HepG2 (cell line): ENCODE data around the gene TRAPPC5. TPM values are rescaled to one million over a fixed set of nuclear protein-coding genes. Genes with fewer than 3 reads are reported as not detected.

Experiments used
- ARID2 ChIP-seq: sonication (generic); formaldehyde crosslinking; IDR thresholded peaks from 2 replicates; pipeline ENCODE4 v1.8.1; 2022; ENCODE audit warnings: mild to moderate bottlenecking, missing genetic modification reagents, borderline replicate concordance
- CENPX ChIP-seq: sonication (generic); formaldehyde crosslinking; IDR thresholded peaks from 2 replicates; pipeline ENCODE4 v1.9.0; 2021; ENCODE audit warnings: mild to moderate bottlenecking, missing genetic modification reagents, moderate library complexity
- CTCF ChIP-seq: sonication (generic); formaldehyde crosslinking; IDR thresholded peaks from 2 replicates; pipeline ENCODE4 v1.5.0; 2020; ENCODE audit warnings: mild to moderate bottlenecking, missing genetic modification reagents, moderate library complexity
- GTF3A ChIP-seq: sonication (generic); formaldehyde crosslinking; conservative IDR thresholded peaks from 2 replicates; pipeline ENCODE4 v1.4.0; 2020; ENCODE audit warnings: mild to moderate bottlenecking, missing genetic modification reagents
- KDM2A ChIP-seq: sonication (generic); formaldehyde crosslinking; IDR thresholded peaks from 2 replicates; pipeline ENCODE4 v1.4.0; 2020; ENCODE audit warnings: low read depth, missing genetic modification reagents, borderline replicate concordance
- MZF1 ChIP-seq: sonication (generic); formaldehyde crosslinking; IDR thresholded peaks from 2 replicates; pipeline ENCODE4 v1.8.1; 2023; ENCODE audit warnings: mild to moderate bottlenecking, missing genetic modification reagents, borderline replicate concordance
- NR0B2 ChIP-seq: sonication (generic); formaldehyde crosslinking; IDR thresholded peaks from 2 replicates; pipeline ENCODE4 v1.4.0; 2020; ENCODE audit warnings: mild to moderate bottlenecking, missing genetic modification reagents
- REPIN1 ChIP-seq: sonication (generic); formaldehyde crosslinking; IDR thresholded peaks from 2 replicates; pipeline ENCODE4 v1.8.0; 2022; ENCODE audit warnings: missing genetic modification reagents, low read depth, mild to moderate bottlenecking, borderline replicate concordance
- SRSF4 ChIP-seq: fragments of 200-400 bp; formaldehyde crosslinking; IDR thresholded peaks from one replicate; pipeline ENCODE4 v1.6.1; 2018; ENCODE audit warnings: mild to moderate bottlenecking, low read depth, low read length, moderate library complexity; ENCODE audit not compliant: poor library complexity, severe bottlenecking
- TBX2 ChIP-seq: sonication (generic); formaldehyde crosslinking; IDR thresholded peaks from 2 replicates; pipeline ENCODE4 v1.5.0; 2020; ENCODE audit warnings: missing genetic modification reagents, mild to moderate bottlenecking, borderline replicate concordance
- TEAD2 ChIP-seq: sonication (generic); formaldehyde crosslinking; IDR thresholded peaks from 2 replicates; pipeline ENCODE4 v1.9.0; 2021; ENCODE audit warnings: missing genetic modification reagents
- THRA ChIP-seq: sonication (generic); formaldehyde crosslinking; IDR thresholded peaks from 2 replicates; pipeline ENCODE4 v1.4.0; 2020; ENCODE audit warnings: missing genetic modification reagents, borderline replicate concordance
- YEATS2 ChIP-seq: sonication (generic); formaldehyde crosslinking; IDR thresholded peaks from 2 replicates; pipeline ENCODE4 v1.4.0; 2020; ENCODE audit warnings: missing genetic modification reagents, borderline replicate concordance
- ZBTB33 ChIP-seq: sonication (generic); formaldehyde crosslinking; IDR thresholded peaks from 2 replicates; pipeline ENCODE4 v1.4.0; 2020; ENCODE audit warnings: missing genetic modification reagents
- ZFP82 ChIP-seq: sonication (generic); formaldehyde crosslinking; IDR thresholded peaks from 2 replicates; pipeline ENCODE4 v1.5.1; 2020; ENCODE audit warnings: mild to moderate bottlenecking, missing genetic modification reagents, borderline replicate concordance
- ZMAT5 ChIP-seq: sonication (generic); formaldehyde crosslinking; IDR thresholded peaks from 2 replicates; pipeline ENCODE4 v1.5.0; 2020; ENCODE audit warnings: mild to moderate bottlenecking, low read depth, missing genetic modification reagents, borderline replicate concordance
- ZNF225 ChIP-seq: sonication (generic); formaldehyde crosslinking; IDR thresholded peaks from 2 replicates; pipeline ENCODE4 v1.4.0; 2020; ENCODE audit warnings: mild to moderate bottlenecking, missing genetic modification reagents
- ZNF234 ChIP-seq: sonication (generic); formaldehyde crosslinking; conservative IDR thresholded peaks from 2 replicates; pipeline ENCODE4 v1.5.1; 2020; ENCODE audit warnings: mild to moderate bottlenecking, missing genetic modification reagents
- ZNF274 ChIP-seq: sonication (generic); formaldehyde crosslinking; IDR thresholded peaks from 2 replicates; pipeline ENCODE4 v1.5.1; 2020; ENCODE audit warnings: mild to moderate bottlenecking, missing genetic modification reagents
- ZNF331 ChIP-seq: sonication (generic); formaldehyde crosslinking; IDR thresholded peaks from 2 replicates; pipeline ENCODE4 v1.4.0; 2020; ENCODE audit warnings: missing genetic modification reagents
- polyA plus RNA-seq, 8 experiments: library from polyadenylated mRNA; depleted of rRNA in 3 of 8; stranded (reverse) in 7 of 8; unstranded in 1 of 8; fragments of >200 nt; fragmentation: Illumina TruSeq in 4 of 8; extraction: Trizol in 4 of 8; gene quantifications; 2 replicates each; pipeline versions ENCODE4 v1.2.1 to v1.2.3, GENCODE V29; 2011 to 2016; ENCODE audit warnings: low read depth in 4 of 8, missing spikeins in 1 of 8, mixed read lengths in 1 of 8; ENCODE audit not compliant: insufficient read depth in 1 of 8
- total RNA-seq, 5 experiments: library from RNA; depleted of rRNA; stranded (reverse); fragments of >200 nt; fragmentation: Illumina TruSeq; extraction: Trizol; gene quantifications; 2 replicates each; pipeline ENCODE4 v1.2.3, GENCODE V29; 2016; ENCODE audit warnings: low read depth in 1 of 5

The TRAPPC5 gene
- total and polyA plus RNA-seq, 2 of the 13 experiments (the other 11 are each of a cell fraction or from before 2014, with no cell fraction given): 38.5 to 78.7 TPM

- TF ChIP-seq GTF3A (CRISPR knock-in tag): no peak
- TF ChIP-seq ZNF225: no peak
- TF ChIP-seq KDM2A (CRISPR knock-in tag): no peak
- TF ChIP-seq REPIN1 (CRISPR knock-in tag): 0 out of 2 replicates have a peak, but pooled peaks have one; percentile 43
- TF ChIP-seq SRSF4: no peak
- no peak for TF ChIP-seq NR0B2 (CRISPR knock-in tag)
- TF ChIP-seq CENPX (CRISPR knock-in tag): no peak
- peak; percentile 53; the same call in 1 of the 2 replicates for TF ChIP-seq ARID2 (CRISPR knock-in tag)
- TF ChIP-seq TEAD2 (CRISPR knock-in tag): no peak
- peak; percentile 39; the same call in 1 of the 2 replicates for TF ChIP-seq TBX2 (CRISPR knock-in tag)
- 0 out of 2 replicates have a peak, but pooled peaks have one; percentile 32 for TF ChIP-seq MZF1 (CRISPR knock-in tag)
- TF ChIP-seq CTCF (CRISPR knock-in tag): peak; percentile 74
- TF ChIP-seq ZNF331 (CRISPR knock-in tag): 0 out of 2 replicates have a peak, but pooled peaks have one; percentile 49
- no peak for TF ChIP-seq ZMAT5 (CRISPR knock-in tag)
- TF ChIP-seq ZFP82 (CRISPR knock-in tag): peak; percentile 34; the same call in 1 of the 2 replicates
- peak; percentile 97 for TF ChIP-seq ZBTB33 (CRISPR knock-in tag)
- no peak for TF ChIP-seq YEATS2 (CRISPR knock-in tag)
- 0 out of 2 replicates have a peak, but pooled peaks have one; percentile 3 for TF ChIP-seq ZNF234
- TF ChIP-seq THRA (CRISPR knock-in tag): no peak
- no peak for TF ChIP-seq ZNF274 (CRISPR knock-in tag)
Measured at GRCh38 chr19:7681340-7682174, 924 bp downstream of the TRAPPC5 start (continued).
